Measurements from ENCODE around the gene LBHD1.
A peak's percentile ranks its signal among the peaks of the same experiment; 100 is the strongest.

GRCh38 chr11:62705413-62705812 lies 33.3 kb upstream of the LBHD1 start:
- TF ChIP-seq CTCF (IDR thresholded peaks at IDR 0.05) (peak in 2 of 7 experiments; percentile 18 to 21), POLR2A (IDR thresholded peaks at IDR 0.05) (no peak)

Data from body of pancreas (tissue), 4 donors.